Measurements from ENCODE around the gene TOB1. TPM values are rescaled to one million over a fixed set of nuclear protein-coding genes. Genes with fewer than 3 reads are reported as not detected.

Gene TOB1
- total and polyA plus RNA-seq, 2 experiments from 2014 or later: 12.1 to 46.9 TPM

GRCh38 chr17:50843150-50843905 lies 22.8 kb downstream of the TOB1 start (continued):
- no peak for TF ChIP-seq ZNF462 (CRISPR knock-in tag; IDR thresholded peaks at IDR 0.05)
- no peak for TF ChIP-seq ZNF114 (CRISPR knock-in tag; IDR thresholded peaks at IDR 0.05)
- no peak for TF ChIP-seq NANOG (IDR thresholded peaks at IDR 0.05; ENCODE audit: borderline replicate concordance)
- TF ChIP-seq EZH2phosphoT487 (IDR thresholded peaks at IDR 0.05; ENCODE audit: unreplicated experiment): no peak
- TF ChIP-seq STAT1 (IDR thresholded peaks at IDR 0.05; ENCODE audit: unreplicated experiment): no peak

- DNase-seq (ENCODE audit: low spot score): no peak
- H3F3A ChIP-seq (replicated peaks; ENCODE audit: low read depth): no peaks in the 10 kb centered on the region
- no peaks in the 10 kb centered on the region for H3K9me3 Mint-ChIP-seq
- H3K27me3 Mint-ChIP-seq (ENCODE audit: insufficient read depth, low read depth, poor library complexity): peaks cover 6% of the 10 kb centered on the region
- no peak overlapping the region for H3K27ac ChIP-seq (ENCODE audit: low read depth)
- no peak overlapping the region for H3K4me3 ChIP-seq
- no peaks in the 10 kb centered on the region; the same call in 1 of the 2 replicates for H3K4me1 ChIP-seq (ENCODE audit: insufficient read depth)
- H3K4me2 ChIP-seq: no peak overlapping the region
- no peak overlapping the region for H3K4me3 Mint-ChIP-seq
- no peaks in the 10 kb centered on the region for H3K27me3 ChIP-seq (ENCODE audit: insufficient read depth)
- no peaks in the 10 kb centered on the region for H4K20me1 ChIP-seq (replicated peaks; ENCODE audit: insufficient read depth)
- no peaks in the 10 kb centered on the region for H3K36me3 ChIP-seq (ENCODE audit: insufficient read depth)
- ATAC-seq: no peak
- H2AFZ ChIP-seq: peak overlapping the region; percentile 83; the same call in 1 of the 2 replicates
- no peaks in the 10 kb centered on the region for H3K79me2 ChIP-seq (replicated peaks; ENCODE audit: insufficient read depth)
- no peak overlapping the region for H3K27ac Mint-ChIP-seq
- H3K9me2 ChIP-seq (ENCODE audit: insufficient read depth): no peaks in the 10 kb centered on the region
- H3K36me3 Mint-ChIP-seq (ENCODE audit: low read depth): no peaks in the 10 kb centered on the region
- peaks cover 11% of the 10 kb centered on the region; the same call in 2 of the 3 replicates for H3K4me1 Mint-ChIP-seq
- TF ChIP-seq CREB1 (CRISPR knock-in tag; IDR thresholded peaks at IDR 0.05; ENCODE audit: low read depth): no peak
- no peak for TF ChIP-seq CTCF (conservative IDR thresholded peaks at IDR 0.05; ENCODE audit: low read depth in 2 of 2)
- TF ChIP-seq REST (IDR thresholded peaks at IDR 0.05; ENCODE audit: unreplicated experiment): no peak
Observed at GRCh38 chr17:50842506-50843149, 23.5 kb downstream of the TOB1 start.
